ENCODE measurements around the gene FCRL5. TPM values are rescaled to one million over a fixed set of nuclear protein-coding genes. Genes with fewer than 3 reads are reported as not detected.

Gene FCRL5
- total RNA-seq, 2 experiments from 2014 or later, result 44.8 to 73.5 TPM

DNA sequence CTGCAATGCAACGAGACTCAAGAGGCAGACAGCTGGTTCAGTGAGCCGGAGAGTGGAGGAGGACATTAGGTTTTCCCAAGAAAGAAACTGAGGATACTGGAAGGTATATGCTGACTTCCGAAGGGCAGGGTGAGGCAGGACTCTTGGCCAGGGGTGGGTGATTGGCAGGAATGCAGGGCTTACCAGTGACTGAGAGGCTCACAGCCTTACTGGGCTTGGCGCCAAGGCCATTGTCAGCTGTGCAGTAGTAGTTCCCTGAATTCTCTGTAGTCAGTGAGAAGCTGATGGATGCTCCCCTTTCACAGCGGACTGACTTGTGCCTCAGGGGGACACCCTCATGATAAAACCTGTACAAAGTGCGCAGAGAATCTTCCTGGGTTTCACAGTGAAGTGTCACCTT is 9.6 kb downstream of the FCRL5 start:
- peaks cover 19% of the 10 kb centered on the region for H3K4me1 ChIP-seq (ENCODE audit: insufficient read depth, low read length, poor library complexity, severe bottlenecking)
- no peak overlapping the region for H3K27ac ChIP-seq (ENCODE audit: low read depth, low read length, poor library complexity, severe bottlenecking)
- H3K4me3 ChIP-seq (ENCODE audit: low read depth, low read length, poor library complexity, severe bottlenecking), result no peak overlapping the region
- H2AFZ ChIP-seq (ENCODE audit: low read length), result no peak overlapping the region
- DNase-seq (ENCODE audit: low spot score), result no peak
- CTCF ChIA-PET (ENCODE audit: unreplicated experiment), result no interaction called here
- BruUV-seq (replicated peaks), result no TSS peak
- H4K20me1 ChIP-seq (ENCODE audit: insufficient read depth, low read length), result no peaks in the 10 kb centered on the region; the same call in 1 of the 2 replicates
- H3K4me2 ChIP-seq (ENCODE audit: low read length), result no peak overlapping the region
- intact Hi-C loops (cut with micrococcal nuclease; ENCODE audit: unreplicated experiment), result no loop called here
- POLR2A ChIA-PET, result no interaction called here
- TF ChIP-seq EZH2phosphoT487 (IDR thresholded peaks at IDR 0.05; ENCODE audit: borderline replicate concordance, low read depth, low read length) (no peak), CTCF (conservative IDR thresholded peaks at IDR 0.05; ENCODE audit: low read length) (no peak)
- H3K9me2 ChIP-seq (ENCODE audit: insufficient read depth, low read length), result no peaks in the 10 kb centered on the region
- no peaks in the 10 kb centered on the region for H3K79me2 ChIP-seq (ENCODE audit: insufficient read depth, low read depth, low read length)
- peaks cover 59% of the 10 kb centered on the region for H3K36me3 ChIP-seq (ENCODE audit: insufficient read depth, low read length)
- H3K9me3 ChIP-seq (ENCODE audit: low read length), result no peaks in the 10 kb centered on the region

DNA sequence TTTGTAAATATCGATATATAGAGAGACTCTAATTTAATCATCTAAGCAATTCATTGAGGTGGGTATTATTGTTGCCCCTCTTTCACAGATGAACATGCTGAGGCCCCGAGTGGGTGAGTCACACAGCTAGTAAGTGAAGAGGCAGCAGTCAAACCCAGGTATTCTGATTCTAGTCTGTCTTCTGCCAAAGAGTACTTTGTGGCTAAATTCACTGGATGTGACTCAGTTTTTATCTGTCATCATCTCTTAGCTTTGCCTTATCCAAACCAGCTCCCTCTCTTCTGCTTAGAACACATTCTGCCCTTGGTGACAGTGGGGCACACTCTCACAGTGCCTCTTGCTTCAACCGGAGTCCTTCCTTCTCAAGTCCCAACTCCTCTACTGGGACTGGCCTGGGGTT is 11.5 kb downstream of the FCRL5 start:
- H3K4me2 ChIP-seq (ENCODE audit: low read length), result no peak overlapping the region

More for the DNA sequence above, 11.5 kb downstream of the FCRL5 start:
- Histone ChIP-seq H3K4me3 (ENCODE audit: low read depth, low read length, poor library complexity, severe bottlenecking) (no peak overlapping the region), H2AFZ (ENCODE audit: low read length) (no peak overlapping the region), H3K36me3 (ENCODE audit: insufficient read depth, low read length) (peaks cover 55% of the 10 kb centered on the region), H3K27ac (ENCODE audit: low read depth, low read length, poor library complexity, severe bottlenecking) (no peak overlapping the region), H4K20me1 (ENCODE audit: insufficient read depth, low read length) (no peaks in the 10 kb centered on the region; the same call in 1 of the 2 replicates), H3K9me3 (ENCODE audit: low read length) (no peaks in the 10 kb centered on the region), H3K79me2 (ENCODE audit: insufficient read depth, low read depth, low read length) (no peaks in the 10 kb centered on the region), H3K9me2 (ENCODE audit: insufficient read depth, low read length) (no peaks in the 10 kb centered on the region), H3K4me1 (ENCODE audit: insufficient read depth, low read length, poor library complexity, severe bottlenecking) (peaks cover 19% of the 10 kb centered on the region)
- ChIA-PET POLR2A (no interaction called here), CTCF (ENCODE audit: unreplicated experiment) (no interaction called here)
- intact Hi-C loops (cut with micrococcal nuclease; ENCODE audit: unreplicated experiment), result no loop called here
- no TSS peak for BruUV-seq (replicated peaks)
- TF ChIP-seq EZH2phosphoT487 (IDR thresholded peaks at IDR 0.05; ENCODE audit: borderline replicate concordance, low read depth, low read length) (no peak), CTCF (conservative IDR thresholded peaks at IDR 0.05; ENCODE audit: low read length) (no peak)
- DNase-seq (ENCODE audit: low spot score), result no peak

Measured in OCI-LY7 (cell line).